ENCODE results near the gene ZFPM1.

DNA sequence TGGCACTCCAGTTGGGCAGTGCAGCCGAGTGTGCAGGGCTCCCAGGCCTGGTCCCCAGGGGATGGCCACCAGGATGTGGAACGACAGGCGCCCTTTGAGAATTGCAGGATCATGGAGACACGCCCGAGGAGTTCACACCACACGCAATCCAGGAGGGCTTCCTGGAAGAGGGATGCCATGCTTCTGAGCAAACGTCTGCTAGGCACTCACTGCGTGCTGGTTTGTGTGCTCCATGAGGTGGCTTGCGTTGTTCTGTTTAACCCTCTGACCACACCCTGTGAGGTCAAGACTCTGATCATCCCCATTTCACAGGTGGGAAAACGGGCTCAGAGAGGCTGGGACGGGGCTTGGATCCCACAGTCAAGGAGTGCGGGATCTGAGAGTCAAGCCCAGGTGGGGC is 32.6 kb upstream of the ZFPM1 start:
- TF ChIP-seq POLR2A (IDR thresholded peaks at IDR 0.05) (no peak), CTCF (IDR thresholded peaks at IDR 0.05) (no peak)
